ENCODE results near the gene ADCK1.

GRCh38 chr14:77861201-77861600, 61.3 kb downstream of the ADCK1 start:
- TF ChIP-seq, protein P1, sequence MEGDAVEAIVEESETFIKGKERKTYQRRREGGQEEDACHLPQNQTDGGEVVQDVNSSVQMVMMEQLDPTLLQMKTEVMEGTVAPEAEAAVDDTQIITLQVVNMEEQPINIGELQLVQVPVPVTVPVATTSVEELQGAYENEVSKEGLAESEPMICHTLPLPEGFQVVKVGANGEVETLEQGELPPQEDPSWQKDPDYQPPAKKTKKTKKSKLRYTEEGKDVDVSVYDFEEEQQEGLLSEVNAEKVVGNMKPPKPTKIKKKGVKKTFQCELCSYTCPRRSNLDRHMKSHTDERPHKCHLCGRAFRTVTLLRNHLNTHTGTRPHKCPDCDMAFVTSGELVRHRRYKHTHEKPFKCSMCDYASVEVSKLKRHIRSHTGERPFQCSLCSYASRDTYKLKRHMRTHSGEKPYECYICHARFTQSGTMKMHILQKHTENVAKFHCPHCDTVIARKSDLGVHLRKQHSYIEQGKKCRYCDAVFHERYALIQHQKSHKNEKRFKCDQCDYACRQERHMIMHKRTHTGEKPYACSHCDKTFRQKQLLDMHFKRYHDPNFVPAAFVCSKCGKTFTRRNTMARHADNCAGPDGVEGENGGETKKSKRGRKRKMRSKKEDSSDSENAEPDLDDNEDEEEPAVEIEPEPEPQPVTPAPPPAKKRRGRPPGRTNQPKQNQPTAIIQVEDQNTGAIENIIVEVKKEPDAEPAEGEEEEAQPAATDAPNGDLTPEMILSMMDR (IDR thresholded peaks at IDR 0.05), result no peak
- TF ChIP-seq POLR2A (IDR thresholded peaks at IDR 0.05), result no peak
